SKM-1 treated with dmso at 0.1 percent for 144 hours (cell line): ENCODE measurements around the gene DAP.
"Not testable (repeated sequence)": the region's sequence is repeated elsewhere in the genome, so short reads cannot be mapped to it uniquely, and the experiment has no call there.

Source experiments
- DNase-seq: peaks from one replicate; lab custom pipeline; 2025; ENCODE audit not compliant: unreplicated experiment; lab: John Stamatoyannopoulos, UW

DAP gene

GRCh38 chr5:10658265-10658664, 102.8 kb downstream of the DAP start:
- DNase-seq: no peak

DNA sequence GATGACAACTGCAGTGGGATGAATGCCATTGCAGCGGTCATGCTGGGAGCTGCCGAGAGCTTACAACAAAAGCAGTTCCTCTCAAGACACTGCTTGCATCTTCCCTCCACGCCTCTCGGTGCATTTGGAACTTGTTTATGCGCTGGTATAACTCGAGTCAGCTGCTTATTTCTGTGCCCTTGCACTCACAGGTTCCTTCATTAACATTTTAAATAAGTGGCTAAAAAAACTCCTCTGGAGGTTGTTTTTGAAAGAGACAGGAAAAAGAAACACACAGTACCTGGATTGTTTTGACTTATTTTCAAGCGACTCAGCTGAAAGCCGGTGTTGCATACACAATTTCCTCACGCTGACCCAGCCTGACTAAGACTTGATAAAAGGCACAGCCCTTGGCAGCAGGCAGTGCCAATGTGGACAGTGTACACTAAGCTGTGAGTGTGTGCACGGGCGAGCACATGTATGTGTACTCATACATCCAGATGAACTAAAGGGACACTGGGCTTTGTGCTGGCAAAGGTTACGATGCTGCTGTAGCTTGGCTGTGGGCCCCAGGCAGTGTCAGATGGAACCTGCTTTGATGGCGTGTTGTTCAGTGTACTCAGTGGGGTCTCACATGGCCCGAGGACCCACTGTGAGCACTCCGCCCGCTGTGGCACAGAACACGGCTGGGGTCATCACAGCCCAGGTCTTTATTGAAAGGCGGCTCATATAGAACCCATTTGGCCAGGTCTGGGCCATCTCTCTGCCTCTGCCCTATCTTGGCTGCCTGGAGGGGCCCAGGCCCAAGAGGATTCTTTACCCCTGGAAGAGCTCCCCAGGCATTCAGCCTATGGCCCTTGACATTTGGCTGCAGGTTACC, 104.8 kb downstream of the DAP start:
- no peak for DNase-seq

GRCh38 chr5:10655161-10655971, 105.7 kb downstream of the DAP start:
- DNase-seq: no peak

- DNase-seq: no peak
These were observed 106.5 kb downstream of the DAP start for GRCh38 chr5:10654566-10654965.

DNA sequence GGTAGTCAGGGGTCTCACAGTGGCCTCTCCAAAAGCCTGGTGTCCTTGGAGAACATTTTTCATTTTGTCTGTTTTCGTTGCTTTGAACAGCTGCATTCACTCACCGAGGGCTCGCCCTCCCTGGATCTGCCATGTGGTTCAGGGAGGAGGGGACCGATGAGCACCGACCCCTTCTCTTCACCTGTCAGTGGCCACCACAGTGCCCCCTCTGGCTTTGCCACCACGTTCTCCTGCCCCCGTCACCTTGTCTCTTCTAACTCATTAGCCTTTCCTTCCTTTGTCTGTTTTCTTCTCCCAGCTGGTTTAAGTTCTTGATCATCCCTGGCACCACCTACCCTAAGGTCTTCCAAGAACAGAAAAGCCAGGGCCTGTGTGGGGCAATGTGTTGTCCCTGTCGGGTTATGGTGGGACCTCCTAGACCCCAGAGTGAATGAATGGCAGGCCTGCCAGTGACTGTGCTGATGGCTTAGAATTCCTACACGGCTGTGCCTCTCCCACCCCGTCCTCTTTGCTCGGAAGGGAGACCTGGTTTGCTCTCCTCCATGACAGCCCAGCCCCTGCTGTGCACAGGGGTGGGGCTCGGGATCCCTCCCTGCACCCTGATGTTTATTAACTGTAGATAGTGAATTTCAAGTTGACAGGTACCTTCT, 107.2 kb downstream of the DAP start:
- no peak for DNase-seq

GRCh38 chr5:10653043-10653442, 108.0 kb downstream of the DAP start:
- DNase-seq: no peak

DNA sequence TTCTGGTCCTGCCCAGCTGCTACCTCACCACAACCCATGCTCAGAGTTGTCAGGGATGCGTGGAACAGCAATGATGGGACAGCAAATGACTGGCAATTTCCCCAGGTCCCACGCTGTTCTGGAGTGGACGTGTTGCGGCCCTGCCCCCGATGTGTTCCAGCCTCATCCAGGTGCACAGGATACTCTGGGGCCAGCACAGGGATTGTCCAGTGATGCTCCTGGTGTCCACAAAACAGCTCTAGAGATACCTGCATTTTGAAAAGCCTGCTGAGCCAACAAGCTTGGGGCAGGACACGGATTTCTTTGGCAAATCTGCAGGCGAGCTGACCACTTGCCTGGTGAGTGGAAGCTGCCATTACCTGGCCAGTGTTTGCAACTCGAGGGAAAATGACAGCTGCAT, 108.4 kb downstream of the DAP start:
- no peak for DNase-seq

- no peak for DNase-seq
These were observed 108.9 kb downstream of the DAP start for GRCh38 chr5:10652151-10652550.

DNA sequence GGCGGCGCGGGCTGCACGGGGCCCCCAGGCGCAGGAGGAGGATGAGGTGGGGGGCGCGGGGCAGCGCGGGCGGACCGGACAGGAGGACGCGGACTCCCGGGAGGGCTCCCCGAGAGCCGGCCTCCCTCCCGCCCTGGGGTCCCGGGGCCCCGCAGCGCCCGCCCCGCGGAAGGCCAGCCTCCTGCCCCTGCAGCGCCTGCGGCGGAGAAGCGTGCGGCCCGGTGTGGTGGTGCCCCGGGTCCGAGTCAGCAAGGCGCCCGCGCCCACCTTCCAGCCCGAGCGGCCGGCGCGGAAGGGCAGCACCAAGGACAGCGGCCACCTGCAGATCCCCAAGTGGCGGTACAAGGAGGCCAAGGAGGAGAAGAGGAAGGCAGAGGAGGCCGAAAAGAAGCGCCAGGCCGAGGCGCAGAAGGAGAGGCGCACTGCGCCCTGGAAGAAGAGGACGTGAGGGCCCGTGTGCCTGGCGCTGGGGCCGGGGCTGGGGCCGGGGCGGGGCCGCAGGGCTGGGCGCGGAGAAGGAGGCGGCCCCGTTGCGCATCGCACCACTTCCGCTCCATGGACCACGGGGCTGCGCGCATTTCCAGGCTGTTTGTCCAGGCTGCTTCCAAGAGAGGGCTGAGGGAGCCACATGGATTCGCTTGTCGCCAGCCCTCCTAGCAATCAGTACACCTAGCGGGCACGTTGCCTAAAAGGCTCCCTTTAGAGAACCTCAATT, 111.2 kb downstream of the DAP start:
- DNase-seq: no peak

GRCh38 chr5:10648806-10649665, 112.0 kb downstream of the DAP start:
- no peak for DNase-seq

DNA sequence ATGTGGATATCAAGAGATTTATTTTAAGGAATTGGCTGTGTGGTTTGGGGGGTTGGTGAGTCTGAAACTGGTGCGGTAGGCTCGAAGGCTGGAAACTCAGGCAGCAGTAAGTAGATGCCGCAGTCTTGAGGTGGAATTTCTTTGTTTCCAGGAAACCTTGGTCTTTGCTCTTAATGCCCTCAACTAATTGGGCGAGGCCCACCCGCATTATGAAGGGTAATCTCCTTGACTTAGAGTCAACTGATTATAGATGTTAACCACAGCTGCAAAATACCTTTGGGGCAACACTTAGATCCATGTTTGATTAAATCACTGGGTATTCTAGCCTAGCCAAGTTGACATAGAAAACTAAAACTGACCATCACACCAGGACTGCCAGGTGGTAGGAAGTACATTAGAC, 113.4 kb downstream of the DAP start:
- no peak for DNase-seq

GRCh38 chr5:10645671-10646070, 115.4 kb downstream of the DAP start:
- no peak for DNase-seq

DNA sequence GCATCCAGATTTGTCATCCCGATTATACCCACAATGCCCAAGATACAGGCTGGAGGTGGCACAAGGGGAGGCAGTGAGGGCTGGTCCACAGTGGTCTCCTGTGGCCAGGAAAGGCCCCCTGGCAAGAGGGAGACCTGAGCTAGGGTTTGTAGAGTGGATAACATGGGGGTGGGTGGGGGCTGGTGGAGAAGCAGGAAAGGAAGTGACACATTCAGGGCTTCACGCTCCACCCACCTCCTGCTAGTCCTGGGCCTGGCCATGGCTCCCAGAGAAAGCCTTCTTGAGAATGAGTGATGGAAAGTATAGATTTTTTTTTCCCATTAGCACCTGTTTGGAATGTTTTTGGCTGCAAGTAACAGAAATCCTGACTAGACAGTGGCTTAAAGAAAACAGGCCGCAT, 115.9 kb downstream of the DAP start:
- DNase-seq: no peak

DNA sequence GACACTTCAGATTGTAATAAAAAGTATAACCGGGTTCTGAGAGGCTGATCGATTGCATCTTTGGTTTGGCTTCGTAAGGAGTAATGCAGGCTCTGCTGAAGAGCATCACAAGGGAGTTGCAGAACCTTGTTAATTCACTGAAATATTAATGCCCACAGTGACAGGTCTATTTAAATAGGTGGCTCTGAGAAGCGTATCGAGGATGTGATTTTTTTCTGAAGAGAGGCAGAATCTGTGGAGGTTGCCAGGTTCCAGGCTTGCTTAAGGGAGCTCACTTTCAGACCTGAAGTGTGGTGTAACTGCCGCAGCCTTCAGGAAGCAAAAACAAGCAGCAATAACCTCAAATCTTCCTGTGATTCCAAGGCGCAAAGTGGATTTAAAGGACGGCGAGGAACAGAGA, 116.8 kb downstream of the DAP start:
- DNase-seq: no peak

DNA sequence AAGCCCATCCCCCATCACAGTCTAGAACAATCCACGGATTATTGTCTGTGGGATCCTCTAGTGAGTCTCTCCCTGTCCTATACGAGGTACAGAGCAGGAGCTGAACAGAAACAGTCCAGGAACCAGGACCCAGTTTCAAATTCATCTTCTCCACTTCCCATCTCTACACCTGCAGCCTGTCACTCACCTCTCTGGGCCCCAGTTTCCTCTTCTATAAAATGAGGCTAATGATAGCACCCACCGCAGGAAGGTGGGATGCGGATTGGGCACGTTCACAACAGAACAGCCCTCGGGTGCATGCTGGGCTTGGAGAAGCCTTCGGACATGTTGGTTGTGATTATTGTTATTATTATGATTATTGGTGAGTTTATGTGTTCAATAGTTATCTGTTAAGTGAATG, 118.7 kb downstream of the DAP start:
- DNase-seq: no peak

DNA sequence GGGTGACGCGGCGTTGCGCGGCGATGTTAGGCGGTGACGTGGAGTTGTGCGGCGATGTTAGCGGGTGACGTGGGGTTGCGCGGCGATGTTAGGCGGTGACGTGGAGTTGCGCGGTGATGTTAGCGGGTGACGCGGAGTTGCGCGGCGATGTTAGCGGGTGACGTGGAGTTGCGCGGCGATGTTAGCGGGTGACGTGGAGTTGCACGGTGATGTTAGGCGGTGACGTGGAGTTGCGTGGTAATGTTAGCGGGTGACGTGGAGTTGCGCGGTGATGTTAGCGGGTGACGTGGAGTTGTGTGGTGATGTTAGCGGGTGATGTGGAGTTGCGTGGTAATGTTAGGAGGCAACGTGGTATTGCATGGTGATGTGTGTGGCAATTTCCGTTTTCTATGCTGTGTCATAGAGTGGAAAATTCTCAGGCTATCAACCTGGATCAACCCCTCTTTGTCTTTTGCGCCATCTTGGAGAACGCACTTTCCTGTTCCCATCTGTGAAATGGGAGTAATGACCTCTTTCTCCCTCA, 121.1 kb downstream of the DAP start:
- DNase-seq: no peak

DNA sequence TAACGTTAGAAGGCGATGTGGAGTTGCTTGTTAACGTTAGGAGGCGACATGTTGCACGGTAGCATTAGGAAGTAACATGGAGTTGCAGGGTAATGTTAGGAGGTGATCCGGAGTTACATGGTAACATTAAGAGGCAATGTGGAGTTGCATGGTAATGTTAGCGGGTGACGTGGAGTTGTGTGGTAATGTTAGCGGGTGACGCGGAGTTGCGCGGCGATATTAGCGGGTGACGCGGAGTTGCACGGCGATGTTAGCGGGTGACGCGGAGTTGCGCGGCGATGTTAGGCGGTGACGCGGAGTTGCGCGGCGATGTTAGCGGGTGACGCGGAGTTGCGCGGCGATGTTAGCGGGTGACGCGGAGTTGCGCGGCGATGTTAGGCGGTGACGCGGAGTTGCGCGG, 122.3 kb downstream of the DAP start:
- not testable (repeated sequence) for DNase-seq

- DNase-seq: no peak
These were observed 123.1 kb downstream of the DAP start for GRCh38 chr5:10637944-10638343.

GRCh38 chr5:10636363-10637142, 124.5 kb downstream of the DAP start:
- no peak for DNase-seq
